NCI-H1694 treated with DMSO at 0.1 percent for 48 hours (cell line): Measurements from ENCODE around the gene LTBP4.
"Not testable (repeated sequence)": the region's sequence is repeated elsewhere in the genome, so short reads cannot be mapped to it uniquely, and the experiment has no call there.

ENCODE experiments used
- DNase-seq: peaks from one replicate; lab custom pipeline; 2025; lab: John Stamatoyannopoulos, UW

LTBP4 gene, protein sequence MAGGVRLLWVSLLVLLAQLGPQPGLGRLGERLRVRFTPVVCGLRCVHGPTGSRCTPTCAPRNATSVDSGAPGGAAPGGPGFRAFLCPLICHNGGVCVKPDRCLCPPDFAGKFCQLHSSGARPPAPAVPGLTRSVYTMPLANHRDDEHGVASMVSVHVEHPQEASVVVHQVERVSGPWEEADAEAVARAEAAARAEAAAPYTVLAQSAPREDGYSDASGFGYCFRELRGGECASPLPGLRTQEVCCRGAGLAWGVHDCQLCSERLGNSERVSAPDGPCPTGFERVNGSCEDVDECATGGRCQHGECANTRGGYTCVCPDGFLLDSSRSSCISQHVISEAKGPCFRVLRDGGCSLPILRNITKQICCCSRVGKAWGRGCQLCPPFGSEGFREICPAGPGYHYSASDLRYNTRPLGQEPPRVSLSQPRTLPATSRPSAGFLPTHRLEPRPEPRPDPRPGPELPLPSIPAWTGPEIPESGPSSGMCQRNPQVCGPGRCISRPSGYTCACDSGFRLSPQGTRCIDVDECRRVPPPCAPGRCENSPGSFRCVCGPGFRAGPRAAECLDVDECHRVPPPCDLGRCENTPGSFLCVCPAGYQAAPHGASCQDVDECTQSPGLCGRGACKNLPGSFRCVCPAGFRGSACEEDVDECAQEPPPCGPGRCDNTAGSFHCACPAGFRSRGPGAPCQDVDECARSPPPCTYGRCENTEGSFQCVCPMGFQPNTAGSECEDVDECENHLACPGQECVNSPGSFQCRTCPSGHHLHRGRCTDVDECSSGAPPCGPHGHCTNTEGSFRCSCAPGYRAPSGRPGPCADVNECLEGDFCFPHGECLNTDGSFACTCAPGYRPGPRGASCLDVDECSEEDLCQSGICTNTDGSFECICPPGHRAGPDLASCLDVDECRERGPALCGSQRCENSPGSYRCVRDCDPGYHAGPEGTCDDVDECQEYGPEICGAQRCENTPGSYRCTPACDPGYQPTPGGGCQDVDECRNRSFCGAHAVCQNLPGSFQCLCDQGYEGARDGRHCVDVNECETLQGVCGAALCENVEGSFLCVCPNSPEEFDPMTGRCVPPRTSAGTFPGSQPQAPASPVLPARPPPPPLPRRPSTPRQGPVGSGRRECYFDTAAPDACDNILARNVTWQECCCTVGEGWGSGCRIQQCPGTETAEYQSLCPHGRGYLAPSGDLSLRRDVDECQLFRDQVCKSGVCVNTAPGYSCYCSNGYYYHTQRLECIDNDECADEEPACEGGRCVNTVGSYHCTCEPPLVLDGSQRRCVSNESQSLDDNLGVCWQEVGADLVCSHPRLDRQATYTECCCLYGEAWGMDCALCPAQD (N-terminal part only)

GRCh38 chr19:40601134-40601974, at the start of gene LTBP4:
TSS of gene LTBP4 (plus strand) at chr19:40601369. CDS start at chr19:40601388, 19 bp downstream.
- peak; percentile 49 for DNase-seq

GRCh38 chr19:40552848-40553247, 48.3 kb upstream of the LTBP4 start:
- DNase-seq, result no peak

GRCh38 chr19:40553885-40554857, 47.0 kb upstream of the LTBP4 start:
- no peak for DNase-seq

GRCh38 chr19:40555978-40556689, 45.0 kb upstream of the LTBP4 start:
- DNase-seq, result no peak

DNA sequence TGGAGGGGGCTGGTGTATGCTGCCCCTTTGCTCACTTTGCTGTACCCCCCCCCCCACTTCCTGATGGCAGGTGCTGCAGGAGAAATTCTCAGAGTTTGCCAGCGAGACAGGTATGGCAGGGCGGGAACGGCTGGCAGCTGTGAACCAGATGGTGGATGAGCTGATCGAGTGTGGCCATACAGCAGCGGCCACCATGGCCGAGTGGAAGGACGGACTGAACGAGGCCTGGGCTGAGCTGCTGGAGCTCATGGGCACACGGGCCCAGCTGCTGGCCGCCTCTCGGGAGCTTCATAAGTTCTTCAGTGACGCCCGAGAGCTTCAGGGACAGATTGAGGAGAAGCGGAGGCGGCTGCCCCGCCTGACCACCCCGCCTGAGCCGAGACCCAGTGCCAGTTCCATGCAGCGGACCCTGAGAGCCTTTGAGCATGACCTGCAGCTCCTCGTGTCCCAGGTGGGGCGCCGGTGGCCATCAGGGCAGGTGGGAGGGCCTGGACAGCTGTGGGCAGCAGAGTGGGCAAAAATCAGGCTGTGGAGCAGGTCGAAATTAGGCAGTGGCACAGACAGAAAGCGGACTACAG, 44.1 kb upstream of the LTBP4 start:
- no peak for DNase-seq

DNA sequence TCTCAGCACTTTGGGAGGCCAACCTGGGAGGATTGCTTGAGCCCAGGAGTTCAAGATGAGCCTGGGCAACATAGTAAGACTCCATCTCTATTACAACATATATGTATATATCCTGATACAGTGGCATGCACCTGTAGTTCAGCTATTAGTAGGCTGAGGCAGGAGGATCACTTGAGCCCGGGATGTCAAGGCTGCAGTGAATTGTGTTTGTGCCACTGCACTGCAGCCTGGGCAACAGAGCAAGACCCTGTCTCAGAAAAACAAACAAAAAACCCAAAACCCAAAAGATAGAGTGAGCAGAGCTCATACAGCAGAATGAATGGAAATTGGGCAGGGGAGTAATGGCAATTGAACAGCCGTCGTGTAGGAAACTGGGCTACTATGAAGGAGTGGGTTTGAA, 41.8 kb upstream of the LTBP4 start:
- no peak for DNase-seq

DNA sequence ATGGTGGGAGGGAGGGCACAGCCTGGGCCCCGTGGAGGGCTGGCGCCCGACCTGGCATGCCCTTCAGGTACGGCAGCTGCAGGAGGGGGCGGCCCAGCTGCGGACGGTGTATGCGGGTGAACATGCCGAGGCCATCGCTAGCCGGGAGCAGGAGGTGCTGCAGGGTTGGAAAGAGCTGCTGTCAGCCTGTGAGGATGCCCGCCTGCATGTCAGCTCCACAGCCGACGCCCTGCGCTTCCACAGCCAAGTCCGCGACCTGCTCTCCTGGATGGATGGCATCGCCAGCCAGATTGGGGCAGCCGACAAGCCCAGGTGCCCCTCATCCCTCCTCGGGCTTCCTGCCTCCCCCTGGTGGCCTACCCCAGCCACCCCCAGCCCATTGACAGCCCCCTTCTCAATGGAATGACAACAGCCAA, 41.1 kb upstream of the LTBP4 start:
- peak; percentile 80 for DNase-seq

GRCh38 chr19:40561947-40562346, 39.2 kb upstream of the LTBP4 start:
- no peak for DNase-seq

- DNase-seq, result not testable (repeated sequence)
Observed at GRCh38 chr19:40564535-40564934, 36.6 kb upstream of the LTBP4 start.

DNA sequence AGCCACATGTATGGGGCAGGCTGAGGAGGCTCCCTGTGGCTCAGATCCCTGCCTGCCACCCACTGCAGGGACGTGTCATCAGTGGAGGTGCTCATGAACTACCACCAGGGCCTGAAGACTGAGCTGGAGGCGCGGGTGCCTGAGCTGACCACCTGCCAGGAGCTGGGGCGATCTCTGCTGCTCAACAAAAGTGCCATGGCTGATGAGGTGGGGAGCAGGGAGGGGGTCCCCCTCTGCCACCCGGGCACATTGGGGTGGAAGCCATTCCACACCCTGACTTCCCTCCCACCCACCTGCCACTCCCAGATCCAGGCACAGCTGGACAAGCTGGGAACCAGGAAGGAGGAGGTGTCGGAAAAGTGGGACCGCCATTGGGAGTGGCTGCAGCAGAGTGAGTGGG, 35.8 kb upstream of the LTBP4 start:
- DNase-seq, result no peak

- peak; percentile 57 for DNase-seq
Observed at GRCh38 chr19:40565910-40566495, 35.2 kb upstream of the LTBP4 start.

- no peak for DNase-seq
Observed at GRCh38 chr19:40567040-40567749, 34.0 kb upstream of the LTBP4 start.

GRCh38 chr19:40567750-40568494, 33.2 kb upstream of the LTBP4 start:
- DNase-seq, result no peak

GRCh38 chr19:40570313-40571004, 30.7 kb upstream of the LTBP4 start:
- DNase-seq, result peak; percentile 97

GRCh38 chr19:40571005-40571318, 30.2 kb upstream of the LTBP4 start:
- DNase-seq, result no peak

DNA sequence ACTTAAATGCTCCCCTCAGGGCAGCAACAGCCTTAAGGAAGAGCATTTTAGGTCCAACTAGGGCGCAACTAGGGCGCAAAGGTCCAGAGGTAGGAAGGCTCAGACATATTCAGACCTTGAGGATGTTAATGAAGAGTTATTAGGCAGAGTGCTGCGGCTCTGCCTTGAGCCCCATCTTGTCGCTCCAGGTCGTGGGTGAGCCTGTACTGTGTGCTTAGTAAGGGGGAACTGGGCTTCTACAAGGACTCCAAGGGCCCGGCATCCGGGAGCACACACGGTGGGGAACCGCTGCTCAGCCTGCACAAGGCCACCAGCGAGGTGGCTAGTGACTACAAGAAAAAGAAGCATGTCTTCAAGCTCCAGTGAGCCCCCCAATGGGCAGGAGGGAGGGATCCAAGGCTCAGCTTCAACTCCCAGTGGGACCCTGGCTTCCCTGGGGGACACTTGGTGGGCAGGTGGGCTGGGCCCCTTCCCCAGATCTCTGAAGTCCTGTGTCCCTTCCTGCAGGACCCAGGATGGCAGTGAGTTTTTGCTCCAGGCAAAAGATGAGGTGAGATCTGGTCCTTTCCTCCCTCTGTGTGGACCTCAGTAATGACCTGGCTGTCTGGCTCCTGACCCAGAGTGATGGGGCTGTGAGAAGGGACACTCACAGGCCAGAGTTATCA, 29.2 kb upstream of the LTBP4 start:
- no peak for DNase-seq
